HG02571 (cell line): ENCODE results near the gene DDX42.
"Not testable (repeated sequence)": the region's sequence is repeated elsewhere in the genome, so short reads cannot be mapped to it uniquely, and the experiment has no call there.

Experiments used
- ATAC-seq: cut with Tn5 transposase; IDR thresholded peaks from one replicate; pipeline ENCODE4 v1.9.1; 2021; ENCODE audit warnings: mild to moderate bottlenecking, moderate library complexity; ENCODE audit not compliant: unreplicated experiment

The DDX42 gene

DNA sequence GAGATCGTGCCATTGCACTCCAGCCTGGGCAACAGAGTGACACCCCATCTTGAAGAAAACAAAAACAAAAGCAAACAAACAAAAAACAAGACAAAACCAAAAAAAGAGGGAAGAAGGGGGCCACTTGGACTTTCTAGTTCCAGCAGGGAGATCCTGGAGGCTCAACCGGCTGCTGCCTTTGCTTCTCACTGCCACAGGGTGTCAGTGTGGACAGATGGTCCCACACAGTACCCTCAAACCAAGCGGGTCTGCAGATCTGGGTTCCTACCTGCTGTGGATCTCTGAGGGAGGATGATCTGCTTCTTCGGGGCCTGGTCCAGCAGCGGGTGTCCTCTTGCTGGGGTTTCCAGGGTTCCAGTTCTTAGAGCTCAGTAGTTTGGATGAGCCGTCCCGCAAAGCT is 92.7 kb downstream of the DDX42 start:
- not testable (repeated sequence) for ATAC-seq
